Amygdala (tissue), 56 donors: ENCODE measurements around the gene CDK4.

Experiments used
- DNase-seq, 56 donors: peaks; one replicate each; lab custom pipeline; 2025; lab: John Stamatoyannopoulos, UW

The CDK4 gene

GRCh38 chr12:57758552-57759359, 6.6 kb upstream of the CDK4 start:
- DNase-seq = no peak

GRCh38 chr12:57757771-57758170, 5.7 kb upstream of the CDK4 start:
- no peak for DNase-seq

DNA sequence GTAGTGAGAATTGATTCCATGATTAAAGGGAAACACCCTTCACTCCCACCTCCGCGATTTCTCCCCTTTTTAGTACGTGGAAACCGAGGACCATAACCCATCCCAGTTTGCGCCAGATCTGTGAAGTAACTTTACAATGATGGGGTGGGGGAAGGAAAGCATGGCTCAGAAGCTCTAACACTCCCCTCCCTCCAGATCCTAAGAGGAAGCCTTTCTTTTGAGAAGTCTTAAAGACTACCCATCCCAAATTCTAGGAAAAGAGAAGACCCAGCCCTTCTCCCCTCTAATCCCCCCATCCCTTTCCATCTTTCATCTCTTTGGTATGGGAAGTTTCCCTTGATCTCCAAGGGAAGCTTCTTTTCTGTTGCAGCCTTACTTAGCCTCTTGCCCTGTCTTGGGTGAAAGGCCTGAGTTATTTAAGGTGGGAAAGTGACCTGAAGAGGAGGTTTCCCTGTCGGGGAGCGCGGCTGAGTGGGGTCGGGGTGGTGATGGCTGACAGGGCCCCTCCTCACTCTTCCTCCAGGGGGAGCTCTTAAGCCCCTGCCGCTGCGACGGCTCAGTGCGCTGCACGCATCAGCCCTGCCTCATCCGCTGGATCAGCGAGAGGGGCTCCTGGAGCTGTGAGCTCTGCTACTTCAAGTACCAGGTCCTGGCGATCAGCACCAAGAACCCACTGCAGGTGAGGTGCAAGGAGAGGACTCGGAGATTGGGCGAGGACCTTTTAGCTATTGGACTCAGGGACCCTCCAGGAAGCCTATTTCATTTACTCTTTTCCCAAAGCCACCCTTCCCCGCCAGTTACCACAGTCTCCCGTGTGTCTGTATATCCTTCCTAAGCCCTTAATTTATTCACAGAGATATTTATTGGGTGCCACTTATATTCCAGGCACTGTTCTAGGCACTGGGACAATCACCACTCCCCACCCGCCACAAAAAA, 4.6 kb upstream of the CDK4 start:
- DNase-seq = peak in 3 of 56 donors; percentile 8 to 18 (median 15)

DNA sequence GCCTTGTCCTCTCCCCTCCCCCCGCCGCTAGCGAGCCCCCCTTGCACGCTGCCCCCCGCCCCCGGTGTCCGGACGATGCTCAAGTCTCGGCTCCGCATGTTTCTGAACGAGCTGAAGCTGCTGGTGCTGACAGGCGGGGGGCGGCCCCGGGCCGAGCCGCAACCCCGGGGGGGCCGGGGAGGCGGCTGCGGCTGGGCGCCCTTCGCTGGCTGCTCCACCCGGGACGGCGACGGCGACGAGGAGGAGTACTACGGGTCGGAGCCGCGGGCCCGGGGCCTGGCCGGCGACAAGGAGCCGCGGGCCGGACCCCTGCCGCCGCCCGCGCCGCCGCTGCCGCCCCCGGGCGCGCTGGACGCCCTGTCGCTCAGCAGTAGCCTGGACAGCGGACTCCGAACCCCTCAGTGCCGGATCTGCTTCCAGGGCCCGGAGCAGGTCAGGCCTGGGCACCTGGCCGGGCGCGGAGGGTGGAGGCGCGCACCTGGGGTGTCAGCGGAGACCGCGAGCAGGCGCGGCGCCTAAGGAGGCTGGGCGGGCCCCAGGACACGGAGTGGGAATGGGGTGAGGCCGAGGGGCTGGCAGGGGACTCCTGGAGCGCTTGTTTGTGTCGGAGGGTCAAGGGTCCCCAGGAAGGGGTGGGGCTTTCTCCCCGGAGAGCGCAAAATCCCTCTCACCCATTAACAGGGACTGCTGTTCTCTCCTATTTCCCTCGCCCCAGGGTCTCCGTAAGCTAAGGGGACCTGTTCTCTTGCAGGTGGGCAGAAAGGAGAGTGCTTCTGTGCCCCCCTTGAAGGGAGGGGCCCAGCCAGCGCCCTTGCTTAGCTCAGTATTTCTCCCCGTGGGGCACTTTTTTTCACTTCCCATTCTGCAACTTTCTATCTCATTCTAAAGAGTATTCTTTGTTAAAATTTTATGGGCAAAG, 3.6 kb upstream of the CDK4 start:
- DNase-seq = peak in 4 of 56 donors; percentile 8 to 54 (median 32)

GRCh38 chr12:57755194-57755453, 3.0 kb upstream of the CDK4 start:
- DNase-seq = peak in 2 of 56 donors; percentile 48 to 54

DNA sequence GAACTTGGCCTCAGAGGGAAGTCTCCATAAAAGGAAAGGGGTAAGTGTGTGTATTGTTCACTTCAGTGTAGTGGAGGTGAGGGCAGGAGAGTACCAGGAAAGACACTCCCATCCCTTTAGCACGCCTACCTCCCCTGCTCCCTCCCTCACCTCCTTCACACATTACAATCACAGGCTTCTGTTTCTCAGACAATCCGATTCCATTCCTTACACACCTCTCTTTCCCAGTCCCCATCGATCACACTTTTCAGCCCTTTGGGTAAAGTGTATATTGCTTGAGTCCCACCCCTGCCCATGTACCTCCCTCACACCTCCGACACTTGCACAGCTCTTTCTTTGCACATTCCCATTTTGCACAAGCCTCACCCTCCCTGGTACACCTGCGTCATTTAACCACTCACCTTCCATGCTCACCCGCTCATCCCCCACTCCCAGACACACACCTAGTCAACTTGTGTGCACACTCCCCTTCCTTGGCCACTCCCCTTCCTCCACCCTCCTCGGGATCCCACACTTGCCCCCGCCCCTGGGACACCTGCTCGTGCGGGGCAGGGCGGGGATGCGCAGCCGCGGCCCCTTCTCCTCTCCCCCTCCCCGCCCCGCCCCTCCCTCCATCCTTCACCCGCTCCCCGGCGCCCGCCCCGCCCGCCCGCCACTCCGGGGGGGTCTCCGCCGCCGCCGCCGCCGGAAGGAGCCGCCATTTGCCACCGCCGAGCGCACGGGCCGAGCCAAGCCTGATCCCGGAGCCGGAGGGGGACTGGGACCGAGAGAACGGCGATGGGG, 2.5 kb upstream of the CDK4 start, which contains the start of gene MARCHF9:
Gene MARCHF9 (plus strand): TSS at position 693 of the 783 bp plus-strand sequence. CDS start 426 bp downstream, outside the sequence.
- peak in 31 of 56 donors; percentile 8 to 72 (median 40) for DNase-seq

GRCh38 chr12:57753756-57754337, 1.7 kb upstream of the CDK4 start:
- DNase-seq = no peak

- no peak for DNase-seq
These were observed 524 bp upstream of the CDK4 start for GRCh38 chr12:57752668-57753000.

DNA sequence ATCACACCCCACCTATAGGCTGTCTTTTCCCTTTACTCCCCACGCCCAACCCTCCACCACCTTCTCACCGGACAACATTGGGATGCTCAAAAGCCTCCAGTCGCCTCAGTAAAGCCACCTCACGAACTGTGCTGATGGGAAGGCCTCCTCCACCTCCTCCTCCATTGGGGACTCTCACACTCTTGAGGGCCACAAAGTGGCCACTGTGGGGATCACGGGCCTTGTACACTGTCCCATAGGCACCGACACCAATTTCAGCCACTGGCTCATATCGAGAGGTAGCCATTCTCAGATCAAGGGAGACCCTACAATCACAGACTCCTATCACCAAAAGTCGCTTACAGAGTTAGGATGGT, 700 bp downstream of the CDK4 start:
- no peak for DNase-seq

DNA sequence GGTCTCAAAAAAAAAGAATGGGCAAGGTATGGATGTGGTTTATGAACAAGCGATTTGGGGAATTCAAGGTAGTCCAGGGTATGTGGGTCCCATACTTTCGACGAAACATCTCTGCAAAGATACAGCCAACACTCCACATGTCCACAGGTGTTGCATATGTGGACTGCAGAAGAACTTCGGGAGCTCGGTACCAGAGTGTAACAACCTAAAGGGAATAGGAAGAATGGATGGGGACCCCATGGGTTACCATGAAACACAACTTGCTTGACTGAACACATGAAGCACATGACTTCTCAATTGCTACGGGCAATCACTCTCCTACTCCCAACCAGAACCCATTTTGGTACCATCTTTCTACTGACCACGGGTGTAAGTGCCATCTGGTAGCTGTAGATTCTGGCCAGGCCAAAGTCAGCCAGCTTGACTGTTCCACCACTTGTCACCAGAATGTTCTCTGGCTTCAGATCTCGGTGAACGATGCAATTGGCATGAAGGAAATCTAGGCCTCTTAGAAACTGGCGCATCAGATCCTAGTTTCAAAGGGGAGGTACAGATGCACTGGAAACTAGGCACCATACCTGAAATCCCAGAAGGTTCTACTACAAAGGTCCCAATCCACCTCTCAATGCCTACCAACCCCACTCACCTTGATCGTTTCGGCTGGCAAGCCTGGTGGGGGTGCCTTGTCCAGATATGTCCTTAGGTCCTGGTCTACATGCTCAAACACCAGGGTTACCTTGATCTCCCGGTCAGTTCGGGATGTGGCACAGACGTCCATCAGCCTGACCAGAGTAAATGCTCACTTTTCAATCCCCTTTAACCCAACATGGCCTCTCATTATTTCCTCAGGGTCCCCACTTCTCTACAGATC, 1.3 kb downstream of the CDK4 start:
- no peak for DNase-seq

DNA sequence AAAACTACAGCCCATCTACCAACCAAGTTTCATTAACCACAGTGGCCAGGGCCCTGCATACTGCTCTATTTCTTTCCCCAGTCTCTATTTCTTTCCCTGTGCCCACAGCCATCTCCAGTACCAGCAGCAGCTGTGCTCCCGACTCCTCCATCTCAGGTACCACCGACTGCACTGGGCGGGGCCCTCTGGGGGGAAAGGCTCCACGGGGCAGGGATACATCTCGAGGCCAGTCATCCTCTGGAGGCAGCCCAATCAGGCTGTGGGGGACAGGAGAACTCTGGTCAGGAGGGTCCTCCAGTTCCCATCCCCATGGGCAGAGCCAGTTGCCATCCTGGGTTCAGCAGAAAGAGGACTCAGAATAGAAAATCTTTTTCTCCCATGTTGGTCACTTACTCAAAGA, 3.0 kb downstream of the CDK4 start:
- no peak for DNase-seq

- DNase-seq = no peak
These were observed 6.1 kb downstream of the CDK4 start for GRCh38 chr12:57746025-57746424.

DNA sequence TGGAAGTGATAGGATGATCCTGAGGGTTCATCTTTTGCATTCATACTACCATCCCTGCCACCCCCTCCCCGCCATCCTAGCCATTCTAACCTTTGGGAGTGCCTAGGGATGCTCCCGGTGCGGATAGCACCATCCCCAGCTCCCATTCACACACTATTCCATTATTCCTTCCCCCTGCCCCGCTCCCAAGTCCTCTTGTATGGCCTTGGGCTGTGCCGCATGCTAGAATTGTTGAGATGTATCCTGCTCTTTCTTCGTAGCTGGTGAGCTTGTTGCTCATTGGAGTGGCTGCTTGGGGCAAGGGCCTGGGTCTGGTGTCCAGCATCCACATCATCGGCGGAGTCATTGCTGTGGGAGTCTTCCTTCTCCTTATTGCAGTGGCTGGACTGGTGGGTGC, 6.6 kb downstream of the CDK4 start:
- DNase-seq = no peak

- DNase-seq = peak; percentile 60 to 99 (median 94)
These were observed 7.2 kb downstream of the CDK4 start, which contains the start of gene TSPAN31 for GRCh38 chr12:57744777-57745484. TSS of gene TSPAN31 (plus strand) at chr12:57745039. CDS start at chr12:57745155, 116 bp downstream.

GRCh38 chr12:57744194-57744776, 7.8 kb downstream of the CDK4 start:
- DNase-seq = peak in 24 of 56 donors; percentile 33 to 92 (median 70)

- no peak for DNase-seq
These were observed 8.3 kb downstream of the CDK4 start for GRCh38 chr12:57743769-57744168.
